HepG2 (cell line): ENCODE measurements around the gene ELANE.
"Not testable (repeated sequence)": the region's sequence is repeated elsewhere in the genome, so short reads cannot be mapped to it uniquely, and the experiment has no call there.

Source experiments
- ATF5 ChIP-seq: sonication (generic); formaldehyde crosslinking; IDR thresholded peaks from 2 replicates; pipeline ENCODE4 v1.4.0; 2020; ENCODE audit warnings: mild to moderate bottlenecking, low read depth, missing genetic modification reagents
- CREM ChIP-seq, 2 experiments: sonication (generic) in 1 of 2; formaldehyde crosslinking in 1 of 2; IDR thresholded peaks; 2 replicates each; pipeline versions ENCODE4 v1.4.0 to v1.6.1; 2016 to 2020; ENCODE audit warnings: antibody characterized with exemption in 1 of 2, mild to moderate bottlenecking in 1 of 2, missing genetic modification reagents in 1 of 2
- CTCF ChIP-seq: sonication (generic); formaldehyde crosslinking; IDR thresholded peaks from 2 replicates; pipeline ENCODE4 v1.5.0; 2020; ENCODE audit warnings: mild to moderate bottlenecking, missing genetic modification reagents, moderate library complexity
- ELF1 ChIP-seq: sonication (generic); formaldehyde crosslinking; IDR thresholded peaks from 2 replicates; pipeline ENCODE4 v1.4.0; 2020; ENCODE audit warnings: missing genetic modification reagents
- EP300 ChIP-seq, 3 experiments: sonication (generic) in 1 of 3; formaldehyde crosslinking in 1 of 3; IDR thresholded peaks; 2 replicates each; pipeline versions ENCODE4 v1.5.1 to v1.6.1; 2011 to 2020; ENCODE audit warnings: low read depth in 2 of 3, low read length in 2 of 3, borderline replicate concordance in 1 of 3, improper control_type of control experiment in 1 of 3, mild to moderate bottlenecking in 1 of 3, missing genetic modification reagents in 1 of 3, moderate library complexity in 1 of 3
- HCFC1 ChIP-seq: fragments of 150-350 bp; IDR thresholded peaks from 2 replicates; pipeline ENCODE4 v1.6.1; 2014; ENCODE audit warnings: low read depth, low read length
- HIC2 ChIP-seq: sonication (generic); formaldehyde crosslinking; IDR thresholded peaks from 2 replicates; pipeline ENCODE4 v1.9.0; 2022; ENCODE audit warnings: low read depth, missing genetic modification reagents
- KDM5B ChIP-seq: sonication (generic); formaldehyde crosslinking; IDR thresholded peaks from 2 replicates; pipeline ENCODE4 v1.4.0; 2020; ENCODE audit warnings: missing genetic modification reagents, mild to moderate bottlenecking, borderline replicate concordance
- MAX ChIP-seq: IDR thresholded peaks from 2 replicates; pipeline ENCODE4 v1.6.1; 2012; ENCODE audit warnings: inconsistent platforms
- MTA3 ChIP-seq: sonication (generic); formaldehyde crosslinking; IDR thresholded peaks from 2 replicates; pipeline ENCODE4 v1.4.0; 2020; ENCODE audit warnings: missing genetic modification reagents
- PCBP2 ChIP-seq: fragments of 200-400 bp; formaldehyde crosslinking; optimal IDR thresholded peaks from 2 replicates; pipeline ENCODE3; 2018; ENCODE audit warnings: low read length, low read depth; ENCODE audit not compliant: poor library complexity, severe bottlenecking
- POLR2A ChIP-seq, 2 experiments: IDR thresholded peaks; 2 replicates each; pipeline ENCODE4 v1.6.1; 2011; ENCODE audit warnings: low read depth in 2 of 2, low read length in 2 of 2, mild to moderate bottlenecking in 1 of 2, moderate library complexity in 1 of 2; ENCODE audit not compliant: insufficient read depth in 1 of 2
- SMC3 ChIP-seq: IDR thresholded peaks from 2 replicates; pipeline ENCODE4 v1.6.1; 2011; ENCODE audit warnings: low read length, improper control_type of control experiment
- ZNF234 ChIP-seq: sonication (generic); formaldehyde crosslinking; conservative IDR thresholded peaks from 2 replicates; pipeline ENCODE4 v1.5.1; 2020; ENCODE audit warnings: mild to moderate bottlenecking, missing genetic modification reagents

GRCh38 chr19:853614-854220, 1.6 kb downstream of the ELANE start:
- TF ChIP-seq CTCF (CRISPR knock-in tag); SMC3; HCFC1; HIC2 (CRISPR knock-in tag); CREM (IDR thresholded peaks at IDR 0.05); CREM (CRISPR knock-in tag; IDR thresholded peaks at IDR 0.05); ATF5 (CRISPR knock-in tag); POLR2A (IDR thresholded peaks at IDR 0.05; ENCODE audit: insufficient read depth in 1 of 2, low read depth in 2 of 2, low read length in 2 of 2); EP300 (IDR thresholded peaks at IDR 0.05; ENCODE audit: low read depth in 2 of 2, low read length in 2 of 2); EP300 (CRISPR knock-in tag; IDR thresholded peaks at IDR 0.05; ENCODE audit: borderline replicate concordance); ZNF234; KDM5B; PCBP2; MAX; MTA3 (CRISPR knock-in tag); ELF1 (CRISPR knock-in tag): not testable (repeated sequence)
